Neural cell (in vitro differentiated cells): ENCODE data around the gene ELP1. TPM values are rescaled to one million over a fixed set of nuclear protein-coding genes. Genes with fewer than 3 reads are reported as not detected.

Source experiments
- H2AFZ ChIP-seq: fragments of 200-600, 300-800 bp; sonication (generic), shearing (Covaris generic); 2 replicates; pipeline ENCODE4 v1.6.0; 2014; ENCODE audit warnings: low read depth, mild to moderate bottlenecking, antibody characterized with exemption, low read length, moderate library complexity
- H3F3A ChIP-seq: fragments of 200-600 bp; shearing (Covaris generic); 2 replicates; pipeline ENCODE4 v1.6.1; 2016; ENCODE audit warnings: mild to moderate bottlenecking, moderate library complexity, mixed read lengths, antibody characterized with exemption, low read length; ENCODE audit not compliant: insufficient read depth, poor library complexity, severe bottlenecking
- H3K27ac ChIP-seq: fragments of 200-600, 300-800 bp; sonication (generic), shearing (Covaris generic); 2 replicates; pipeline ENCODE4 v1.5.1; 2014; ENCODE audit warnings: mild to moderate bottlenecking, low read length, moderate library complexity
- H3K27me3 ChIP-seq: fragments of 300-800, 200-600 bp; sonication (generic), shearing (Covaris generic); 2 replicates; pipeline ENCODE4 v1.6.0; 2014; ENCODE audit warnings: mild to moderate bottlenecking, low read depth, low read length, moderate library complexity; ENCODE audit not compliant: insufficient read depth
- H3K36me3 ChIP-seq: fragments of 300-800, 200-600 bp; sonication (generic), shearing (Covaris generic); 2 replicates; pipeline ENCODE4 v1.5.1; 2014; ENCODE audit warnings: mild to moderate bottlenecking, antibody characterized with exemption, low read length, moderate library complexity; ENCODE audit not compliant: insufficient read depth
- H3K4me2 ChIP-seq: fragments of 300-800, 200-600 bp; sonication (generic), shearing (Covaris generic); 2 replicates; pipeline ENCODE4 v1.6.0; 2014; ENCODE audit warnings: mild to moderate bottlenecking, low read length
- H3K4me3 ChIP-seq: fragments of 300-800, 200-600 bp; sonication (generic), shearing (Covaris generic); 2 replicates; pipeline ENCODE4 v1.5.1; 2014; ENCODE audit warnings: mild to moderate bottlenecking, low read length, moderate library complexity
- H3K79me2 ChIP-seq: fragments of 200-600 bp; shearing (Covaris generic); replicated peaks from 2 replicates; pipeline ENCODE4 v1.6.0; 2014; ENCODE audit warnings: mild to moderate bottlenecking, low read length, moderate library complexity; ENCODE audit not compliant: insufficient read depth
- H3K9ac ChIP-seq: fragments of 300-800, 200-600 bp; sonication (generic), shearing (Covaris generic); 2 replicates; pipeline ENCODE4 v1.6.1; 2016; ENCODE audit warnings: mild to moderate bottlenecking, low read length, mixed read lengths
- H3K9me2 ChIP-seq: fragments of 200-600 bp; shearing (Covaris generic); 2 replicates; pipeline ENCODE4 v1.6.1; 2016; ENCODE audit warnings: mild to moderate bottlenecking, low read length, mixed read lengths; ENCODE audit not compliant: insufficient read depth
- H3K9me3 ChIP-seq: fragments of 200-600, 300-800 bp; sonication (generic), shearing (Covaris generic); 2 replicates; pipeline ENCODE4 v1.6.1; 2016; ENCODE audit warnings: mild to moderate bottlenecking, mixed run types, low read length, moderate library complexity, mixed read lengths
- H4K20me1 ChIP-seq: fragments of 200-600 bp; shearing (Covaris generic); 2 replicates; pipeline ENCODE4 v1.6.1; 2016; ENCODE audit warnings: mild to moderate bottlenecking, mixed run types; ENCODE audit not compliant: insufficient read depth
- EP300 ChIP-seq: fragments of 450-650 bp; conservative IDR thresholded peaks from 2 replicates; pipeline ENCODE4 v1.6.1; 2014; ENCODE audit warnings: antibody characterized with exemption, mild to moderate bottlenecking, moderate library complexity; ENCODE audit not compliant: poor library complexity, severe bottlenecking
- EZH2 ChIP-seq: fragments of 200-600, 300-800 bp; shearing (Covaris generic), sonication (generic); IDR thresholded peaks from 2 replicates; pipeline ENCODE4 v1.6.1; 2014; ENCODE audit warnings: antibody characterized with exemption, low read length, borderline replicate concordance, mild to moderate bottlenecking; ENCODE audit not compliant: insufficient read depth, poor library complexity, severe bottlenecking
- MXI1 ChIP-seq: fragments of 450-650 bp; conservative IDR thresholded peaks from 2 replicates; pipeline ENCODE4 v1.6.1; 2014; ENCODE audit warnings: antibody characterized with exemption, mild to moderate bottlenecking; ENCODE audit not compliant: poor library complexity, severe bottlenecking
- POLR2AphosphoS5 ChIP-seq: IDR thresholded peaks from 2 replicates; pipeline ENCODE4 v1.6.1; 2012
- RAD21 ChIP-seq: fragments of 450-650 bp; conservative IDR thresholded peaks from 2 replicates; pipeline ENCODE4 v1.6.1; 2014; ENCODE audit warnings: antibody characterized with exemption, mild to moderate bottlenecking, moderate library complexity
- REST ChIP-seq: IDR thresholded peaks from 2 replicates; pipeline ENCODE4 v1.6.1; 2012; ENCODE audit warnings: borderline replicate concordance
- SMC3 ChIP-seq: fragments of 450-650 bp; conservative IDR thresholded peaks from 2 replicates; pipeline ENCODE4 v1.6.1; 2014; ENCODE audit warnings: antibody characterized with exemption, mild to moderate bottlenecking, moderate library complexity; ENCODE audit not compliant: poor library complexity
- TAF1 ChIP-seq: IDR thresholded peaks from 2 replicates; pipeline ENCODE4 v1.6.1; 2012; ENCODE audit warnings: low read depth
- polyA plus RNA-seq: library from polyadenylated mRNA; depleted of rRNA; stranded (reverse); fragments of >200 nt; gene quantifications from 2 replicates; pipeline ENCODE4 v1.2.3, GENCODE V29; 2014

Gene ELP1
- polyA plus RNA-seq, 1 donor from 2014 or later = 112 TPM

DNA sequence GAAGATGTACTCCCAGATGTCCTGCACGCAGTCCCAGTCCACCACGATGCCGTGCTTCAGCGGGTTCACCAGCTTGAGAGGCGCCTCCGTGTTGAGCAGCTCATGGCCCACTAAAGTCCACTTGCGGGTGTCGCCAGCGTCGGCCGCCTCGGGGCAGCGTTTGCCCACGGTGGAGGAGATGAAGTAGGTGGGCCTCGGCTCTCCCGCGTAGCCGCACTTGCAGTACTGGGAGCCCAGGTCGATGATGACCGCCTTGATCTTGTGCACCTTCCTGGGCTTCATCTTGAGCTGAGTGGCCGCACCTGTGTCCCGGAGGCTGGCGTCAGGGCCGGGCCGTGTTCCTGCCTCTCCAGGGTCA lies 78.4 kb downstream of the ELP1 start:
- Histone ChIP-seq H3K4me3 (no peak overlapping the region), H3K9me3 (no peaks in the 10 kb centered on the region), H3K27me3 (no peaks in the 10 kb centered on the region), H2AFZ (no peak overlapping the region), H3K9ac (no peak overlapping the region), H3K4me2 (no peak overlapping the region), H3K27ac (no peak overlapping the region), H3K36me3 (no peaks in the 10 kb centered on the region), H3K79me2 (no peaks in the 10 kb centered on the region), H3K9me2 (no peaks in the 10 kb centered on the region), H4K20me1 (no peaks in the 10 kb centered on the region), H3F3A (no peaks in the 10 kb centered on the region)
- TF ChIP-seq REST = no peak
- no peak for TF ChIP-seq EZH2
- no peak for TF ChIP-seq TAF1
- no peak for TF ChIP-seq SMC3
- TF ChIP-seq MXI1 = no peak
- TF ChIP-seq POLR2AphosphoS5 = no peak
- TF ChIP-seq EP300 = no peak
- TF ChIP-seq RAD21 = no peak

DNA sequence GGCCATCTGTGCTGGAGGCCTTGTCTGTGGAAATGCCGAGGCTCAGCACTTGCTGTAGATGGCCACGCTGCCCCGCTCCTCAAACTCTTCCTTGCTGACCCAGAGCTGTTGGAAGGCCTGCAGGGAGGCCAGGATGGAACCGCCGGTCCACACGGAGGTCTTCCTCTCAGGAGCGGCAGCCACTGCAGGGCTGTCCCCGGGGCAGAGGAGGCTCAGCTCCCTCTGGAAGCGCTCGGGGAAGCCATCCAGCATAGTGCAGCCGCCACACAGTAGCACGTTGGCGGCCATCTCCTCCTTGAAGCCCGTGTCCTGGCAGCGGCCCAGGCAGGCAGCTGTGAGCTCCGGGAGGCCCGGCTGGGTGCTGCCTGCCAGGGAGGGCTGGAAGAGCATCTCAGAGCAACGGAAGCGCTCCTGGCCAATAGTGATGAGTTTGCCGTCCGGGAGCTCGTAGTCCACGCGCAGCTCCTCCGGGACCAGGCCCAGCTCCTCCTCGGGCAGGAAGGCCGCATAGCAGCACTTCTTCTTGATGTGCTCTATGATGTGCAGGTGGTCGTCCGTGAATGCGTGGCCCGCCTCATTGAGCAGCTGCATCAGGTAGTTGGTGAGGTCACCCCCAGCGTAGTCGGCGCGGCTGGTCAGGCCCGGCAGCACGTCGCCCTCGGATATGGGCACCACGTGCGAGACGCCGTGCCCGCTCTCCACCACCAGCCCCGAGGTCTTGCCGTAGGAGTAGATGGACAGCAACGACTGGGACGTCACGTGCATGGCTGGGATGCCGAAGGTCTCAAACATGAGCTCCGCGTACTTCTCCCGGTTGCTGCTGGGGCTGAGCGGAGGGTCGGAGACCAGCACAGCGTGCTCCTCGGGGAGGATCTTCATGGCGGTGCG lies 79.0 kb downstream of the ELP1 start:
- H4K20me1 ChIP-seq = no peaks in the 10 kb centered on the region

More for the DNA sequence above, 79.0 kb downstream of the ELP1 start:
- TF ChIP-seq EP300 = no peak
- no peak for TF ChIP-seq REST
- no peak for TF ChIP-seq RAD21
- no peak for TF ChIP-seq POLR2AphosphoS5
- Histone ChIP-seq H3K9ac (no peak overlapping the region), H3K27me3 (no peaks in the 10 kb centered on the region), H3K79me2 (no peaks in the 10 kb centered on the region), H2AFZ (no peak overlapping the region), H3K9me2 (no peaks in the 10 kb centered on the region), H3K4me3 (no peak overlapping the region), H3K9me3 (no peaks in the 10 kb centered on the region), H3K4me2 (no peak overlapping the region), H3K27ac (no peak overlapping the region), H3F3A (no peaks in the 10 kb centered on the region), H3K36me3 (no peaks in the 10 kb centered on the region)
